OCI-LY3 (cell line): ENCODE measurements around the gene RAPGEF5.

Experiments used
- H2AFZ ChIP-seq: fragments of 200-600, 300-600 bp; shearing (Covaris generic); 2 replicates; pipeline ENCODE4 v1.6.0; 2014; ENCODE audit warnings: antibody characterized with exemption, low read depth, low read length
- H3K27ac ChIP-seq: fragments of 200-600, 300-600 bp; sonication (generic); 2 replicates; pipeline ENCODE4 v1.5.1; 2014; ENCODE audit warnings: mild to moderate bottlenecking, low read length, moderate library complexity, mixed read lengths
- H3K27me3 ChIP-seq: fragments of 200-600, 300-600 bp; sonication (generic); 2 replicates; pipeline ENCODE4 v1.6.1; 2014; ENCODE audit warnings: low read depth, low read length, mixed read lengths
- H3K36me3 ChIP-seq: fragments of 200-600, 300-600 bp; sonication (generic); replicated peaks from 2 replicates; pipeline ENCODE3; 2014; ENCODE audit warnings: low read depth, low read length, mixed read lengths
- H3K4me1 ChIP-seq: fragments of 300-600, 200-600 bp; sonication (generic); 2 replicates; pipeline ENCODE4 v1.6.1; 2014; ENCODE audit warnings: low read length, mixed read lengths
- H3K4me2 ChIP-seq: fragments of 200-600, 300-600 bp; sonication (generic); 2 replicates; pipeline ENCODE4 v1.6.1; 2014; ENCODE audit warnings: low read length, mixed read lengths
- H3K4me3 ChIP-seq: fragments of 300-600, 200-600 bp; sonication (generic); 2 replicates; pipeline ENCODE4 v1.5.1; 2014; ENCODE audit warnings: antibody characterized with exemption, mild to moderate bottlenecking, low read length, moderate library complexity
- H3K79me2 ChIP-seq: fragments of 300-600, 200-600 bp; shearing (Covaris generic); 2 replicates; pipeline ENCODE4 v1.6.1; 2014; ENCODE audit warnings: mild to moderate bottlenecking, low read length, mixed read lengths
- H3K9ac ChIP-seq: fragments of 300-600, 200-600 bp; shearing (Covaris generic); 2 replicates; pipeline ENCODE4 v1.6.0; 2014; ENCODE audit warnings: mild to moderate bottlenecking, low read length, moderate library complexity
- H3K9me3 ChIP-seq: fragments of 200-600, 300-600 bp; shearing (Covaris generic); 2 replicates; pipeline ENCODE4 v1.6.1; 2014; ENCODE audit warnings: low read length, mixed read lengths; ENCODE audit not compliant: insufficient read depth
- H4K20me1 ChIP-seq: fragments of 200-600, 300-600 bp; sonication (generic); 2 replicates; pipeline ENCODE4 v1.6.1; 2016; ENCODE audit warnings: low read length, mixed read lengths; ENCODE audit not compliant: insufficient read depth
- CTCF ChIP-seq: fragments of 200-600, 300-600 bp; sonication (generic); IDR thresholded peaks from 2 replicates; pipeline ENCODE4 v1.5.1; 2014; ENCODE audit warnings: antibody characterized with exemption, low read length, low read depth
- EZH2phosphoT487 ChIP-seq: fragments of 200-600 bp; shearing (Covaris generic); IDR thresholded peaks from 2 replicates; pipeline ENCODE4 v1.6.1; 2018; ENCODE audit warnings: antibody characterized with exemption, mixed run types, low read depth

The RAPGEF5 gene

GRCh38 chr7:22137026-22137425, 219.9 kb downstream of the RAPGEF5 start:
- Histone ChIP-seq H3K27ac (no peak overlapping the region), H3K27me3 (no peaks in the 10 kb centered on the region), H3K4me1 (no peaks in the 10 kb centered on the region), H4K20me1 (no peaks in the 10 kb centered on the region), H3K4me2 (no peak overlapping the region), H2AFZ (no peak overlapping the region), H3K9me3 (no peaks in the 10 kb centered on the region), H3K79me2 (no peaks in the 10 kb centered on the region), H3K36me3 (no peaks in the 10 kb centered on the region), H3K9ac (no peak overlapping the region), H3K4me3 (no peak overlapping the region)
- TF ChIP-seq CTCF: no peak

- H3K4me2 ChIP-seq: no peak overlapping the region
- no peaks in the 10 kb centered on the region for H3K4me1 ChIP-seq
- TF ChIP-seq CTCF (no peak), EZH2phosphoT487 (no peak)
- H2AFZ ChIP-seq: no peak overlapping the region
- H4K20me1 ChIP-seq: no peaks in the 10 kb centered on the region
- H3K27me3 ChIP-seq: no peaks in the 10 kb centered on the region
- H3K4me3 ChIP-seq: no peak overlapping the region
- no peak overlapping the region for H3K27ac ChIP-seq
- H3K9ac ChIP-seq: no peak overlapping the region
- H3K9me3 ChIP-seq: no peaks in the 10 kb centered on the region
- H3K79me2 ChIP-seq: no peaks in the 10 kb centered on the region
- no peaks in the 10 kb centered on the region for H3K36me3 ChIP-seq
Measured at GRCh38 chr7:22129819-22130580, 227.0 kb downstream of the RAPGEF5 start.

GRCh38 chr7:22129166-22129565, 227.8 kb downstream of the RAPGEF5 start:
- Histone ChIP-seq H3K27me3 (no peaks in the 10 kb centered on the region), H3K4me2 (no peak overlapping the region), H3K9me3 (no peaks in the 10 kb centered on the region), H3K4me1 (no peaks in the 10 kb centered on the region), H4K20me1 (no peaks in the 10 kb centered on the region), H3K9ac (no peak overlapping the region), H2AFZ (no peak overlapping the region), H3K79me2 (no peaks in the 10 kb centered on the region), H3K4me3 (no peak overlapping the region), H3K27ac (no peak overlapping the region), H3K36me3 (no peaks in the 10 kb centered on the region)
- TF ChIP-seq EZH2phosphoT487 (no peak), CTCF (no peak)

GRCh38 chr7:22128528-22128920, 228.4 kb downstream of the RAPGEF5 start:
- no peaks in the 10 kb centered on the region for H3K36me3 ChIP-seq
- H3K4me2 ChIP-seq: no peak overlapping the region
- H4K20me1 ChIP-seq: no peaks in the 10 kb centered on the region
- H3K9ac ChIP-seq: no peak overlapping the region
- H3K27ac ChIP-seq: no peak overlapping the region
- H2AFZ ChIP-seq: no peak overlapping the region
- no peaks in the 10 kb centered on the region for H3K79me2 ChIP-seq
- no peak overlapping the region for H3K4me3 ChIP-seq
- no peaks in the 10 kb centered on the region for H3K4me1 ChIP-seq
- TF ChIP-seq CTCF: no peak
- H3K9me3 ChIP-seq: no peaks in the 10 kb centered on the region
- no peaks in the 10 kb centered on the region for H3K27me3 ChIP-seq
